NCI-H446 treated with DMSO at 0.1 percent for 48 hours (cell line): ENCODE measurements around the gene BCL2L15.
"Not testable (repeated sequence)": the region's sequence is repeated elsewhere in the genome, so short reads cannot be mapped to it uniquely, and the experiment has no call there.

Experiments used
- DNase-seq: peaks from one replicate; lab custom pipeline; 2025; lab: John Stamatoyannopoulos, UW

Gene BCL2L15

GRCh38 chr1:113871597-113872113 lies 15.7 kb downstream of the BCL2L15 start, which contains the start of gene PTPN22:
Gene PTPN22 (minus strand): TSS chr1:113871712.
- no peak for DNase-seq

GRCh38 chr1:113870778-113871177 lies 16.6 kb downstream of the BCL2L15 start:
- no peak for DNase-seq

- no peak for DNase-seq
Observed at GRCh38 chr1:113868387-113869083, 18.8 kb downstream of the BCL2L15 start.

- no peak for DNase-seq
Observed at GRCh38 chr1:113861641-113862040, 25.7 kb downstream of the BCL2L15 start.

- DNase-seq: no peak
Observed at GRCh38 chr1:113860891-113861290, 26.5 kb downstream of the BCL2L15 start.

- no peak for DNase-seq
Observed at GRCh38 chr1:113859478-113860175, 27.8 kb downstream of the BCL2L15 start.

GRCh38 chr1:113858982-113859381 lies 28.4 kb downstream of the BCL2L15 start:
- no peak for DNase-seq

- DNase-seq: no peak
Observed at GRCh38 chr1:113858418-113858817, 29.0 kb downstream of the BCL2L15 start.

GRCh38 chr1:113857776-113858175 lies 29.6 kb downstream of the BCL2L15 start:
- no peak for DNase-seq

- no peak for DNase-seq
Observed at GRCh38 chr1:113856401-113856790, 31.0 kb downstream of the BCL2L15 start.

GRCh38 chr1:113855630-113856400 lies 31.6 kb downstream of the BCL2L15 start:
- no peak for DNase-seq

- no peak for DNase-seq
Observed at GRCh38 chr1:113854234-113854633, 33.1 kb downstream of the BCL2L15 start.

GRCh38 chr1:113852694-113853093 lies 34.7 kb downstream of the BCL2L15 start:
- DNase-seq: not testable (repeated sequence)

GRCh38 chr1:113850127-113850796 lies 37.1 kb downstream of the BCL2L15 start:
- DNase-seq: no peak

- no peak for DNase-seq
Observed at GRCh38 chr1:113849072-113849471, 38.3 kb downstream of the BCL2L15 start.

GRCh38 chr1:113846391-113847035 lies 40.9 kb downstream of the BCL2L15 start:
- no peak for DNase-seq

GRCh38 chr1:113836534-113836933 lies 50.8 kb downstream of the BCL2L15 start:
- no peak for DNase-seq

GRCh38 chr1:113835686-113836290 lies 51.6 kb downstream of the BCL2L15 start:
- peak; percentile 36 for DNase-seq

GRCh38 chr1:113834716-113835115 lies 52.7 kb downstream of the BCL2L15 start:
- no peak for DNase-seq
